ENCODE measurements around the gene RPS6KA2. TPM values are rescaled to one million over a fixed set of nuclear protein-coding genes. Genes with fewer than 3 reads are reported as not detected.

RPS6KA2 gene
- total and polyA plus RNA-seq, 7 experiments from 2014 or later, result 4.5 to 17.1 (median 6.6) TPM

- H3K9me3 ChIP-seq (ENCODE audit: control insufficient read depth in 2 of 3, low read length in 3 of 3), result no peaks in the 10 kb centered on the region
- POLR2A ChIA-PET, result no interaction called here
- Mint-ChIP-seq H3K9me3 (peaks cover 0 to 3% (median 0%) of the 10 kb centered on the region in 11 donors), H3K4me1 (peaks cover 0 to 10% (median 3%) of the 10 kb centered on the region in 7 donors), H3K27me3 (peaks cover 6 to 23% (median 9%) of the 10 kb centered on the region in 5 donors), H3K4me3 (no peak overlapping the region), H3K36me3 (peaks cover 0 to 6% (median 0%) of the 10 kb centered on the region in 5 donors), H3K27ac (no peak overlapping the region)
- intact Hi-C loops (cut with micrococcal nuclease), result no loop called here
- DNase-seq (no peak), ATAC-seq (no peak)
- no peaks in the 10 kb centered on the region for H3K4me1 ChIP-seq (ENCODE audit: control insufficient read depth in 2 of 2, insufficient read depth in 2 of 2, low read length in 2 of 2)
- no peak overlapping the region for H3K27ac ChIP-seq (ENCODE audit: low read depth, low read length)
- CTCF ChIA-PET, result no interaction called here
- H3K27me3 ChIP-seq (ENCODE audit: control insufficient read depth in 2 of 2, insufficient read depth in 2 of 2, low read length in 2 of 2), result no peaks in the 10 kb centered on the region
- no peak overlapping the region for H3K4me3 ChIP-seq (ENCODE audit: low read length)
- no peaks in the 10 kb centered on the region for H3K36me3 ChIP-seq (ENCODE audit: control insufficient read depth in 2 of 3, insufficient read depth in 3 of 3, low read length in 3 of 3)
Observed at GRCh38 chr6:166662690-166663089, 35.6 kb upstream of the RPS6KA2 start.

- POLR2A ChIA-PET, result no interaction called here
- Histone ChIP-seq H3K9me3 (ENCODE audit: control insufficient read depth in 2 of 3, low read length in 3 of 3) (no peaks in the 10 kb centered on the region), H3K27ac (ENCODE audit: low read depth, low read length) (no peak overlapping the region), H3K27me3 (ENCODE audit: control insufficient read depth in 2 of 2, insufficient read depth in 2 of 2, low read length in 2 of 2) (no peaks in the 10 kb centered on the region), H3K4me1 (ENCODE audit: control insufficient read depth in 2 of 2, insufficient read depth in 2 of 2, low read length in 2 of 2) (no peaks in the 10 kb centered on the region), H3K4me3 (ENCODE audit: low read length) (no peak overlapping the region), H3K36me3 (ENCODE audit: control insufficient read depth in 2 of 3, insufficient read depth in 3 of 3, low read length in 3 of 3) (no peaks in the 10 kb centered on the region)
- no peak for ATAC-seq
- H3K9me3 Mint-ChIP-seq, result peaks cover 0 to 3% (median 0%) of the 10 kb centered on the region in 11 donors
- CTCF ChIA-PET, result no interaction called here
- no peak for DNase-seq
- no peak overlapping the region for H3K27ac Mint-ChIP-seq
- peaks cover 0 to 21% (median 12%) of the 10 kb centered on the region in 7 donors for H3K4me1 Mint-ChIP-seq
- intact Hi-C loops (cut with micrococcal nuclease), result no loop called here
- H3K4me3 Mint-ChIP-seq, result no peak overlapping the region
- peaks cover 0 to 6% (median 0%) of the 10 kb centered on the region in 5 donors for H3K36me3 Mint-ChIP-seq
- peaks cover 11 to 31% (median 15%) of the 10 kb centered on the region in 5 donors for H3K27me3 Mint-ChIP-seq
Observed at GRCh38 chr6:166661327-166662085, 34.5 kb upstream of the RPS6KA2 start.

- H3K9me3 ChIP-seq (ENCODE audit: control insufficient read depth in 2 of 3, low read length in 3 of 3), result no peaks in the 10 kb centered on the region
- H3K27me3 ChIP-seq (ENCODE audit: control insufficient read depth in 2 of 2, insufficient read depth in 2 of 2, low read length in 2 of 2), result no peaks in the 10 kb centered on the region
- Mint-ChIP-seq H3K4me1 (peaks cover 0 to 22% (median 12%) of the 10 kb centered on the region in 7 donors), H3K27me3 (peaks cover 11 to 34% (median 15%) of the 10 kb centered on the region in 5 donors), H3K27ac (no peak overlapping the region), H3K9me3 (peaks cover 0 to 3% (median 0%) of the 10 kb centered on the region in 11 donors), H3K36me3 (peaks cover 0 to 6% (median 0%) of the 10 kb centered on the region in 5 donors), H3K4me3 (no peak overlapping the region)
- ChIA-PET POLR2A (interaction anchor here (0.7 kb wide), 1 partner anchor 62 kb away, joined by 3 read pairs; no protein-coding TSS in a partner anchor), CTCF (no interaction called here)
- no peaks in the 10 kb centered on the region for H3K4me1 ChIP-seq (ENCODE audit: control insufficient read depth in 2 of 2, insufficient read depth in 2 of 2, low read length in 2 of 2)
- H3K27ac ChIP-seq (ENCODE audit: low read depth, low read length), result no peak overlapping the region
- no peak overlapping the region for H3K4me3 ChIP-seq (ENCODE audit: low read length)
- intact Hi-C loops (cut with micrococcal nuclease), result no loop called here
- DNase-seq (no peak), ATAC-seq (no peak)
- H3K36me3 ChIP-seq (ENCODE audit: control insufficient read depth in 2 of 3, insufficient read depth in 3 of 3, low read length in 3 of 3), result no peaks in the 10 kb centered on the region
Observed at GRCh38 chr6:166660157-166660688, 33.2 kb upstream of the RPS6KA2 start.

GRCh38 chr6:166659581-166659980, 32.5 kb upstream of the RPS6KA2 start:
- no peaks in the 10 kb centered on the region for H3K36me3 ChIP-seq (ENCODE audit: control insufficient read depth in 2 of 3, insufficient read depth in 3 of 3, low read length in 3 of 3)
- POLR2A ChIA-PET, result no interaction called here
- no peak for DNase-seq
- Mint-ChIP-seq H3K27me3 (peaks cover 11 to 34% (median 15%) of the 10 kb centered on the region in 5 donors), H3K4me1 (peaks cover 0 to 22% (median 12%) of the 10 kb centered on the region in 7 donors), H3K9me3 (peaks cover 0 to 3% (median 0%) of the 10 kb centered on the region in 11 donors), H3K4me3 (no peak overlapping the region), H3K27ac (no peak overlapping the region), H3K36me3 (peaks cover 0 to 6% (median 0%) of the 10 kb centered on the region in 5 donors)
- H3K4me3 ChIP-seq (ENCODE audit: low read length), result no peak overlapping the region
- ATAC-seq, result no peak
- no peaks in the 10 kb centered on the region for H3K9me3 ChIP-seq (ENCODE audit: control insufficient read depth in 2 of 3, low read length in 3 of 3)
- intact Hi-C loops (cut with micrococcal nuclease), result no loop called here
- CTCF ChIA-PET, result no interaction called here
- H3K27me3 ChIP-seq (ENCODE audit: control insufficient read depth in 2 of 2, insufficient read depth in 2 of 2, low read length in 2 of 2), result no peaks in the 10 kb centered on the region
- no peaks in the 10 kb centered on the region for H3K4me1 ChIP-seq (ENCODE audit: control insufficient read depth in 2 of 2, insufficient read depth in 2 of 2, low read length in 2 of 2)
- H3K27ac ChIP-seq (ENCODE audit: low read depth, low read length), result no peak overlapping the region

GRCh38 chr6:166658792-166659150, 31.7 kb upstream of the RPS6KA2 start:
- Mint-ChIP-seq H3K27ac (no peak overlapping the region), H3K4me1 (peaks cover 0 to 22% (median 12%) of the 10 kb centered on the region in 7 donors), H3K9me3 (peaks cover 0 to 3% (median 0%) of the 10 kb centered on the region in 11 donors), H3K27me3 (peaks cover 11 to 34% (median 15%) of the 10 kb centered on the region in 5 donors), H3K36me3 (peaks cover 0 to 6% (median 0%) of the 10 kb centered on the region in 5 donors), H3K4me3 (no peak overlapping the region)
- Histone ChIP-seq H3K27ac (ENCODE audit: low read depth, low read length) (no peak overlapping the region), H3K4me1 (ENCODE audit: control insufficient read depth in 2 of 2, insufficient read depth in 2 of 2, low read length in 2 of 2) (no peaks in the 10 kb centered on the region), H3K36me3 (ENCODE audit: control insufficient read depth in 2 of 3, insufficient read depth in 3 of 3, low read length in 3 of 3) (no peaks in the 10 kb centered on the region), H3K27me3 (ENCODE audit: control insufficient read depth in 2 of 2, insufficient read depth in 2 of 2, low read length in 2 of 2) (no peaks in the 10 kb centered on the region), H3K9me3 (ENCODE audit: control insufficient read depth in 2 of 3, low read length in 3 of 3) (no peaks in the 10 kb centered on the region), H3K4me3 (ENCODE audit: low read length) (no peak overlapping the region)
- ChIA-PET POLR2A (interaction anchor here (0.6 kb wide), 1 partner anchor 54 kb away, joined by 4 read pairs; no protein-coding TSS in a partner anchor), CTCF (no interaction called here)
- intact Hi-C loops (cut with micrococcal nuclease), result no loop called here
- DNase-seq (no peak), ATAC-seq (no peak)

- intact Hi-C loops (cut with micrococcal nuclease), result no loop called here
- ATAC-seq, result no peak
- H3K36me3 Mint-ChIP-seq, result peaks cover 0 to 6% (median 0%) of the 10 kb centered on the region in 5 donors
- peaks cover 8 to 34% (median 15%) of the 10 kb centered on the region in 5 donors for H3K27me3 Mint-ChIP-seq
- no peak overlapping the region for H3K4me3 Mint-ChIP-seq
- Histone ChIP-seq H3K27ac (ENCODE audit: low read depth, low read length) (no peak overlapping the region), H3K4me3 (ENCODE audit: low read length) (no peak overlapping the region), H3K36me3 (ENCODE audit: control insufficient read depth in 2 of 3, insufficient read depth in 3 of 3, low read length in 3 of 3) (no peaks in the 10 kb centered on the region), H3K27me3 (ENCODE audit: control insufficient read depth in 2 of 2, insufficient read depth in 2 of 2, low read length in 2 of 2) (no peaks in the 10 kb centered on the region), H3K9me3 (ENCODE audit: control insufficient read depth in 2 of 3, low read length in 3 of 3) (no peaks in the 10 kb centered on the region), H3K4me1 (ENCODE audit: control insufficient read depth in 2 of 2, insufficient read depth in 2 of 2, low read length in 2 of 2) (no peaks in the 10 kb centered on the region)
- peaks cover 0 to 3% (median 0%) of the 10 kb centered on the region in 11 donors for H3K9me3 Mint-ChIP-seq
- no peak for DNase-seq
- peaks cover 0 to 18% (median 10%) of the 10 kb centered on the region in 7 donors for H3K4me1 Mint-ChIP-seq
- POLR2A ChIA-PET, result interaction anchor here (0.6 kb wide), 1 partner anchor 55 kb away, joined by 4 read pairs; no protein-coding TSS in a partner anchor
- CTCF ChIA-PET, result no interaction called here
- no peak overlapping the region for H3K27ac Mint-ChIP-seq
Observed at GRCh38 chr6:166658115-166658791, 31.2 kb upstream of the RPS6KA2 start.
